H4 (cell line): ENCODE measurements around the gene TRAF3. TPM values are rescaled to one million over a fixed set of nuclear protein-coding genes. Genes with fewer than 3 reads are reported as not detected.
"Not testable (repeated sequence)": the region's sequence is repeated elsewhere in the genome, so short reads cannot be mapped to it uniquely, and the experiment has no call there.

Experiments used
- DNase-seq: peaks from one replicate; pipeline ENCODE4 v3.0.0-alpha.2; 2015; ENCODE audit warnings: low spot score
- total RNA-seq: library from RNA; depleted of rRNA; stranded (reverse); fragments of >200 nt; shearing (Covaris generic); gene quantifications from 2 replicates; pipeline ENCODE4 v1.2.3, GENCODE V29; 2014

TRAF3 gene
- total RNA-seq, 1 experiment from 2014 or later, result 15.2 TPM

- DNase-seq, result no peak
Observed at GRCh38 chr14:102829016-102829548, 51.8 kb downstream of the TRAF3 start.

- no peak for DNase-seq
Observed at GRCh38 chr14:102830474-102831045, 53.3 kb downstream of the TRAF3 start.

- no peak for DNase-seq
Observed at GRCh38 chr14:102831163-102831804, 54.0 kb downstream of the TRAF3 start.

- DNase-seq, result no peak
Observed at GRCh38 chr14:102833341-102833740, 56.1 kb downstream of the TRAF3 start.

GRCh38 chr14:102833991-102834390 is 56.7 kb downstream of the TRAF3 start:
- DNase-seq, result no peak

- DNase-seq, result no peak
Observed at GRCh38 chr14:102835959-102836358, 58.7 kb downstream of the TRAF3 start.

GRCh38 chr14:102837120-102837519 is 59.9 kb downstream of the TRAF3 start:
- not testable (repeated sequence) for DNase-seq

GRCh38 chr14:102838501-102838900 is 61.3 kb downstream of the TRAF3 start:
- DNase-seq, result no peak

- no peak for DNase-seq
Observed at GRCh38 chr14:102840115-102840514, 62.9 kb downstream of the TRAF3 start.

- DNase-seq, result no peak
Observed at GRCh38 chr14:102840771-102841528, 63.7 kb downstream of the TRAF3 start.

GRCh38 chr14:102848830-102849525 is 71.7 kb downstream of the TRAF3 start:
- no peak for DNase-seq

- DNase-seq, result no peak
Observed at GRCh38 chr14:102849526-102850379, 72.5 kb downstream of the TRAF3 start.

- DNase-seq, result no peak
Observed at GRCh38 chr14:102853648-102854047, 76.4 kb downstream of the TRAF3 start.

- no peak for DNase-seq
Observed at GRCh38 chr14:102854091-102854703, 76.9 kb downstream of the TRAF3 start.

GRCh38 chr14:102856179-102856578 is 78.9 kb downstream of the TRAF3 start:
- DNase-seq, result no peak

GRCh38 chr14:102857444-102857843 is 80.2 kb downstream of the TRAF3 start:
- DNase-seq, result no peak

- no peak for DNase-seq
Observed at GRCh38 chr14:102859911-102860310, 82.7 kb downstream of the TRAF3 start.

GRCh38 chr14:102862154-102862773 is 85.0 kb downstream of the TRAF3 start:
- no peak for DNase-seq

- no peak for DNase-seq
Observed at GRCh38 chr14:102863381-102863780, 86.1 kb downstream of the TRAF3 start.

GRCh38 chr14:102865916-102866315 is 88.7 kb downstream of the TRAF3 start:
- DNase-seq, result not testable (repeated sequence)
